Right ventricle myocardium superior (tissue), 1 donor: Measurements from ENCODE around the gene PMIS2. TPM values are rescaled to one million over a fixed set of nuclear protein-coding genes. Genes with fewer than 3 reads are reported as not detected.

Experiments
- ATAC-seq: fragments of 200-7000 bp; cut with Tn5 transposase; one replicate; pipeline ENCODE4 v1.9.1; 2020; ENCODE audit warnings: mild to moderate bottlenecking; ENCODE audit not compliant: poor library complexity
- DNase-seq: peaks from one replicate; pipeline ENCODE4 v3.0.0-alpha.2; 2020
- intact Hi-C: fragments of 100-400 bp; cut with DNase I; formaldehyde crosslinking; loops from one replicate; pipeline ENCODE4 v1.11.2; 2022
- long read RNA-seq: library from polyadenylated mRNA; unstranded; transcript quantifications from one replicate; pipeline ENCODE4 v2.0.0, GENCODE V29; 2021
- total RNA-seq: library from RNA; stranded (reverse); fragmentation: NEBNext Ultra II Directional; extraction: Animal tissue kit (Norgen Biotek cat#: 25700); gene quantifications from one replicate; pipeline ENCODE4 v1.2.1, GENCODE V29; 2021
- donor health status: DM: no; HTN: yes; CAD: no; lungs with severe emphysema.

The PMIS2 gene
- not detected for total RNA-seq
- long read RNA-seq: 0 reads

DNA sequence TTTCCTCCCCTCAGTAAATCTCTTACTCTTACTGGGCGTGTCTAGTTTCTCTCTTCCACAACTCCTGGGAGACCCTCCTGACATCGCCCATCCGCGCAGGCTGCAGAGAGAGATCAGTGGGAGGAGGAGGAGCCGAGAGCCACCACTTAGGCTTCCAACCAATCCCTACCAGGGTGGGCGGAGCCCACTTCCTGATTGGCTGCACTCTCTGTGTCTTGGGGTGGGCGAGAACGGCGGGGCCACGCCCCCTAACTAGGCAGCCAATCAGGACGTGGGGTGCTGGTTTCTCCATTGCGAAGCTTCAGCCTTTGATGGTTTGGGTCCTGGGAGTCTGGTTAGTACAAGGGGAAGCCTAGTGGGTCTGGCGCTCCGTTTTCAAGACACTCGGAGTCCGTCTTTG, at the start of gene PMIS2:
Gene PMIS2 (plus strand): TSS at position 326 of the 400 bp plus-strand sequence. CDS start 87 bp downstream, outside the sequence.
- DNase-seq (no peak), ATAC-seq (no peak)
- intact Hi-C loops: no loop called here

DNA sequence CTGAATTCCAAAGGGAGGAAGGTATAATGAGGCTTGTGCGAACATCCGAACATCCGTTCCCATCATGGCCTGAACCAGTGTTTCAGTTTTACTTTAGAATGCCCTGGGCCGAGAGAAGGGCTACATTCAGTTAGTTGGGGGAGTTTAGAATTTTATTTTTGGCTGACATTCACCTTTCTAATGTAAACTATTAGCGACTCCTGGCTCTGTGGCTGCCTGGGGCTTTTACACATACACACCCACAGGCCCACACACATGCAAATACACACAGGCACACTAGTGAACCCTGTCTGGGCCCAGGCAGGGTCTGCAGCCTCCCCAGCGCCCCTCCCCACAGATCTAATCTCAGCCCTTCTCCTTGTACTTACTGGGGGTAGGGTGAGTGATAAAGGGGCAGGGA, 46.7 kb upstream of the PMIS2 start:
- ATAC-seq (no peak), DNase-seq (no peak)
- intact Hi-C loops: no loop called here

DNA sequence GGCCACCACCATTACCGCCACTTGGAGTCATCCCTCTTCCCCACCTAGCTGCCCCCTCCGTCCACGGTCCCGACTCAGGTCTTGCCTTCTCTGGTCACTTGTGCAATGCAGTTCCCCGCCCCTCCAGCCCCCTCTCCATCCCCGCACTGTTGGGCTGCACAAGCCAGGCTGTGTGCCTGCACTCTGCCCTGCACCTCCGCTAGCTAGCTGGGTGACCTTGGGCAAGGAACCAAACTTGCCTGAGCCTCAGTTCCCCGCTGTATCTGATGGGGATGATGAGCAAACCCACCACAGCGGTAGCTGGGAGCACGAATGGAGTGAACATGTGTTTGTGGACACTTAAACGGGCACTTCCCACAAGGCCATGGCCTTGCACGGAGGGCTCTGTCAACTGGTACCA, 46.1 kb upstream of the PMIS2 start:
- intact Hi-C loops: loop anchor here (10.0 kb wide), 1 partner anchor 175 kb away; the partner anchor contains the start of gene KMT2B
- DNase-seq: no peak
- no peak for ATAC-seq

DNA sequence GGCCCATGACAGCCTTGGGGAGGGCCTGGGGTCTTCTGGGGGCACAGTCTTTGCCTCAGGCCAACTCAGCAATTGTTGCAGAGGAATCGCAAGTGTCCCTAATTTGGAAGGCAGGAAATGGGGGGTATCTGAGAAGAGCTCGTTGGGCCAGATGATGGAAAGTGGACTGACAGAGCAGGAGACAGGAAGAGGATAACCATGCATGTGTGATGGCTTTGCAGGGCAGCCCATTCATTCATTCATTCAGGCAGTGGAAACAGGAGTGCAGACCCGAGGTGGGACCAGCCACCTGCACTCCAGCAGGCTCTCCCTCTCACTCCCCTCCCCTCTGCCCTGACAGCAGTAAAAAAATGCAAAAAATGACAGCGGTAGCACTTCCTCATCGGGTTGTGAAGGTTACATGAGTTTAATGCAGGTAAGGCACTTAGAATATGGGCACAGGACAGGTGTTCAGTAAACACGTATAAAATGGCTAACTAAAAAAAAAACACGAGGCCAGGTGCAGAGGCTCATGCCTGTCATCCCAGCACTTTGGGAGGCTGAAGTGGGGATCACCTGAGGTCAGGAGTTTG, 45.5 kb upstream of the PMIS2 start:
- no peak for DNase-seq
- no peak for ATAC-seq
- intact Hi-C loops: loop anchor here (10.0 kb wide), 1 partner anchor 174 kb away; the partner anchor contains the start of gene KMT2B

DNA sequence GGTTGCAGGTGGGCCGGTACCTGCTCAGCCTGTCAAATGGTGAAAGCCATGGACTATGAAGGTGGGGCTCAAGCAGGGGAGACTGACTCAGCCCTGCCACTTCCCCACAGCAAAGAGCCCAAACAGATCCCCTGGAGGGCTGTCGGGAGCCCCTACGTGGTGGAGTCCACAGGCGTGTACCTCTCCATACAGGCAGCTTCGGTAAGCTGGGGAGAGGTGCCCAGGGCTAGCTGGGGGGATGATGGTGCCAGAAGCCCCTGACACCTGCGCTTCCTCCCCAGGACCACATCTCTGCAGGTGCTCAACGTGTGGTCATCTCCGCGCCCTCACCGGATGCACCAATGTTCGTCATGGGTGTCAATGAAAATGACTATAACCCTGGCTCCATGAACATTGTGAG, 43.8 kb upstream of the PMIS2 start:
- DNase-seq (no peak), ATAC-seq (no peak)
- intact Hi-C loops: loop anchor here (10.0 kb wide), 1 partner anchor 173 kb away; the partner anchor contains the start of gene KMT2B

DNA sequence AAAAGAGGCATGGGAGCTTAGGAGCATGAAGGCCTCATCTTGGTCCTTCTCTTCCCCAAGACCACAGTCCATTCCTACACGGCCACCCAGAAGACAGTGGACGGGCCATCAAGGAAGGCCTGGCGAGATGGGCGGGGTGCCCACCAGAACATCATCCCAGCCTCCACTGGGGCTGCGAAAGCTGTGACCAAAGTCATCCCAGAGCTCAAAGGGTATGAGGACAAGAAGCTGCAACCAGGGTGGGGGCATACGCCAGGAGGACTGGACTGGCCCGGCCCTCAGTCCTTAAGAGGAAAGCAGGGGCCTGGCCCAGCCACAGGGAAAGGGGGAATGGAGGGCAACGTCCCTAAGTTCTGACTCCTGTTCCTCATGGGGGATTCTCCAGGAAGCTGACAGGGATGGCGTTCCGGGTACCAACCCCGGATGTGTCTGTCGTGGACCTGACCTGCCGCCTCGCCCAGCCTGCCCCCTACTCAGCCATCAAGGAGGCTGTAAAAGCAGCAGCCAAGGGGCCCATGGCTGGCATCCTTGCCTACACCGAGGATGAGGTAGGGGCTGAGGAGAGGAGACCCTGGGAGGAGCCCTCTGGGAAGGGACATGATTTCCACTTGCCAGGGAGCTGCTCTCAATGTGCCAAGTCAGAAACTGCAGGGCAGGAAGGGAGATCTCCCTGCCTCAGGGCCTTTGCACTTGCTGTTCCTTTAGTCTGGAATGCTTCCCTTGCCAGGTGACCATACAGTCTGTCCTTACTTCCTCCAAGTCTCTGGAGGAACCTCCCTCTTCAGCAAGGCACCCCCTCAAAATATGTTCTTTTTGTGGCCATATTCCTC, 42.5 kb upstream of the PMIS2 start:
- no peak for ATAC-seq
- intact Hi-C loops: loop anchor here (10.0 kb wide), 1 partner anchor 171 kb away; the partner anchor contains the start of gene KMT2B
- DNase-seq: no peak

DNA sequence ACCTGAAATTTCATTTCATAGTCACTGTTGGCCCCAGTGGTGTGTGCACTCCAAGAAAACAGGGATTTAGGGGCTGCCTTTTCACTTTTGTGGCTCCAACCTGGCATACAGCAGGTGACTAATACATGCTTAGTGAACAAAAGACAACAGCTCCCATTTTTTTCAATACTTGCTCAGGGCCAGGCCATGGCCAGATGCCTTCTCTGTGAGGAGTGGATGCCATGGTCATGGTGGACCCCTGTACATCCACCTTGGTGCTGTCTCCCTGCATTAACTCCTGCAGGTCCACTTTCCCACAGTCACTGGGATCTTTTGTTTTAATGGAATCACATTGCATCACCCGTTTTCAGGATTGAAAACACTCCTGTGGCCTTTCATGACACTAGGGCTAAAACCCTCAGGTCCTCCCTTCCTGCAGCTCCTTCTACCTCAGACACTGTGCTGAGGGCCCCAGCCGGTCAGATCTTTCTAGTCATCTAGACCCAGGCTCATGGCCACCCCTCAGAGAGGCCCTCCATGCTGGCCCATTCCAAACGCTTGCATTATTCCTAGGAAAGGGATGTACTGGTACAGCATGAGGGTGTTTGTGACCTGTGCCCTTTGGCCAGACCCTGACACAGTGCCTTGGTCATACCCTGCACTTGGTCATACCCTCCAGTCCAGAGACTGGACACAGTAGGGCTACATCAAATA, 41.7 kb upstream of the PMIS2 start:
- ATAC-seq: no peak
- DNase-seq: no peak
- intact Hi-C loops: loop anchor here (10.0 kb wide), 1 partner anchor 171 kb away; the partner anchor contains the start of gene KMT2B

DNA sequence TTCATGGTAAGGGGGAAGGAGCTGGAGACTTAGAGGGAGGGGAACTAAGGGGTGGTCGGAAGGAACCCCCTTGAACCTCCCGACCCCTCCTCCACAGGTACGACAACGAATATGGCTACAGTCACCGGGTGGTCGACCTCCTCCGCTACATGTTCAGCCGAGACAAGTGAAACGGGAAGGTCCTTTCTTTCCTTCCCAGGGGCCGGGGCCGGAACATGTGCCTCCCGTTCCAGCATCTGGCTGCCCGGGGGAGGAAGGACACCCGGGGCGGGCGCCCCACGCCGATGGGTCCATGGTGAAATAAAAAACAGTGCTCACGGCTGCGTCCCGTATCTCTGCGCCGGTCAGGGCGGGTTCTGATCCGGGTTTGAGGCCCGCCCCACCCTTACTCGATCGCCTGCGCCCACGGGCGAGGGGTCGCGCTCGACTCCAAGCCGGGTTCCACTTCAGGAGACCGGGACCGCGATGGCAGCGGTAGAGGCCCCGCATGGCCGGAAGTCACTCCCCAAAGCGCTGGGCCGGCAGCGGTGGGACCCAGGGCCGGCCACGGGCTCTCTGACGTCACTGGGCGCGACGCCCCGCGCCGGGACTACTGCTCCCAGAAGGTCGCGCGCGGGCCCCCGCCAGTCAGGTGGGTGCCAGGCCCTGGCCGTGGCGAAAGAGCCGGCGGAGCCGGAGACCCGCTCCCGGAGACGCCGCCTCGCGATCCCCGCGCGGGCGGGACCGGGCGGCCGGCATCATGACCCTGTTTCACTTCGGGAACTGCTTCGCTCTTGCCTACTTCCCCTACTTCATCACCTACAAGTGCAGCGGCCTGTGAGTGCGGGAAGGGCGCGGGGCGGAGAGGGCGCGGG, 40.7 kb upstream of the PMIS2 start, which contains the start of gene TMEM147:
Gene TMEM147 (plus strand): TSS at position 626 of the 854 bp plus-strand sequence. CDS start 114 bp downstream, at position 740.
- peak; percentile 100 for ATAC-seq
- peak; percentile 97 for DNase-seq
- intact Hi-C loops: loop anchor here (10.0 kb wide), 1 partner anchor 170 kb away; the partner anchor contains the start of gene KMT2B

DNA sequence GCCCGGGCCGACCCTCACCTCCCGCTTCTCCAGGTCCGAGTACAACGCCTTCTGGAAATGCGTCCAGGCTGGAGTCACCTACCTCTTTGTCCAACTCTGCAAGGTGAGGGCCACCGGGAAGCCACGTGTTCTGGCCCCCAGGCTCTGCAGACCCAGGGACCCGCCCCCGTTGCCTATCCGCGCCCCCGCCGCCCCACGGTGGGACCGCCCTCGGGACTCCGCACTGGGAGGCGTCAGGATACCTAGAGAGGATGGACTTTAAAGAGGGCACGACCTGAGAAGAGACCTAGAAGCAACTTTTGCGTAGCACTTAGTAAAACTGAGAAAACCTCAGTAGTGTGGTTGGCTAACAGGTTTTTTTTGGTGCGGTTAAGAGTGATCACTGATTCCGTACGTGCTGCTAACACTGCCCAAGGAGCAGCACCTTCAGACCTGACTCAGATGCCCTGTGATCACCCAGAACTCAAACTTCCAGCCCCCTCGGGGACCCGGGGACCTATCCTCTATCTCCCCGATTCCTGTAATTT, 40.1 kb upstream of the PMIS2 start:
- intact Hi-C loops: loop anchor here (10.0 kb wide), 1 partner anchor 169 kb away; the partner anchor contains the start of gene KMT2B
- peak; percentile 40 for ATAC-seq
- DNase-seq: peak; percentile 52

DNA sequence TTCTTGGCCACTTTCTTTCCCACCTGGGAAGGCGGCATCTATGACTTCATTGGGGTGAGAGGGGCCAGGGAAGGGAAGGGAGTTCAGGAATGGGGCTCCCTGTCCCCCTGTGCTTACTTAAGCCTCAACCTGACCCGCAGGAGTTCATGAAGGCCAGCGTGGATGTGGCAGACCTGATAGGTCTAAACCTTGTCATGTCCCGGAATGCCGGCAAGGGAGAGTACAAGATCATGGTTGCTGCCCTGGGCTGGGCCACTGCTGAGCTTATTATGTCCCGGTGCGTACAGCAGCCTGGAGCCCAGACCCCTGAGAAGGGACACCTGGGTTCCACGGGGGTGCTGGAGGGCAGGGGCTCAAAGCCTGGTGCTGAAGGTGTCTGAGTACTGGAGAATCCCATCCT, 39.4 kb upstream of the PMIS2 start:
- intact Hi-C loops: loop anchor here (10.0 kb wide), 1 partner anchor 168 kb away; the partner anchor contains the start of gene KMT2B
- ATAC-seq (no peak), DNase-seq (no peak)

DNA sequence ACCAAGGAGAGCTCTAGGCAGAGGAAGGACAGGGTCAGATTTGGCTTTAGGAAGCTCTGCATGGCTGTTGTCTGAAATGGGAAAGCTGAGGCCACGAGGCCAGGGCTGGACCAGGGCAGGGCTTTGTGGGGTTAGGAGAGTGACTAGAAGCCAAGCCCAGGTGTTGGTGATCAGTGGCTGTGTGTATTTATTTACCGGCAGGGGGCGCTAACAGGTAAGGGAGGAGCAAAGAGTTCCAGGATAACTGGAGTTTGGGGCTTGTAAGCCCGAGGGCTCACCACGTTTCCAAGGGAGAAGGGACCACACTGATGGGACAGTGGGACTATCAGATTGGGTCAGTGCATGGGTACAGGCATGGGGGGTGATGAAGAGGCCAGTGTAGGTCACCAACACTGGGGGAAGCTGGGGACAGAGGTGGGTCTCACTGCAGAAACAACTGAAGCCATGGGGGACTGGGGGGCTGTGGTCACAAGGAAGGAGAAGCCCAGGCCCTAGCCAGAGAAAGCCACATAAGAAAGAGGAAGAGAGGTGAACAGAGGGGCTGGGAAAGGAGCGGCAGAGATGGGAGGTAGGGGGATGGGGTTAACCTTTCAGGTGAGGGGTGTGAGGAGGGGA, 36.7 kb upstream of the PMIS2 start:
- intact Hi-C loops: loop anchor here (10.0 kb wide), 1 partner anchor 166 kb away; the partner anchor contains the start of gene KMT2B
- no peak for ATAC-seq
- no peak for DNase-seq

DNA sequence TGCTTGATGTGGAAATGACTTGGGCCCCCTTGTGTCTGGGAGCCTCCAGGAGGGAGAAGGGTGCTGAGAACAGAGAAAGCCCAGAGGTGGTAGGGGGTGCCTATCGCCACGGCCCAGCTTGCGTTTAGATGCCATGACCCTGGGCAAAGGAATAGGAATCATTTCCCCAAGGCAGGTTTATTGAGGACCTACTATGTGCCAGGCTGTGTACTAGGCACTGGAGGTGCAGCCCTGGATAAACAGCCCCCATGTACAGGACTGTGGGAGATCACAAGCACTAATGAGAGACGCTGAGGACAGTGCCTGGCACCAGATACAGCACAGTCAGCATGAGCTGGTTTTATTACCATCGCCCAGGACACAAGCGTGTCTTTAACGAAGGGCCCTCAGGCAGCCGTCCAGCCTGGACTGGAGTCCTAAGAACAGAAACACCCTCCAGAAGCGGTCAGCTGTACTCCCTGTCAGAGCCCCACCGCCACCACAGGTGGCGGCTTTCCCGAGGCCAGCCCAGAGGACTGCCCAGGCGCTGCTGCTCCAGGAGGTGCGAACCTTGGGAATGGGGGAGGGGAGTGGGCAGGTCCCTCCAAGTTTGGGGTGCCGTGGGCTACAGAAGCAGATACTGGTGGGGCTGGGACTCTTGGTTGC, 36.0 kb upstream of the PMIS2 start:
- intact Hi-C loops: loop anchor here (10.0 kb wide), 1 partner anchor 165 kb away; the partner anchor contains the start of gene KMT2B
- DNase-seq: no peak
- ATAC-seq: no peak

DNA sequence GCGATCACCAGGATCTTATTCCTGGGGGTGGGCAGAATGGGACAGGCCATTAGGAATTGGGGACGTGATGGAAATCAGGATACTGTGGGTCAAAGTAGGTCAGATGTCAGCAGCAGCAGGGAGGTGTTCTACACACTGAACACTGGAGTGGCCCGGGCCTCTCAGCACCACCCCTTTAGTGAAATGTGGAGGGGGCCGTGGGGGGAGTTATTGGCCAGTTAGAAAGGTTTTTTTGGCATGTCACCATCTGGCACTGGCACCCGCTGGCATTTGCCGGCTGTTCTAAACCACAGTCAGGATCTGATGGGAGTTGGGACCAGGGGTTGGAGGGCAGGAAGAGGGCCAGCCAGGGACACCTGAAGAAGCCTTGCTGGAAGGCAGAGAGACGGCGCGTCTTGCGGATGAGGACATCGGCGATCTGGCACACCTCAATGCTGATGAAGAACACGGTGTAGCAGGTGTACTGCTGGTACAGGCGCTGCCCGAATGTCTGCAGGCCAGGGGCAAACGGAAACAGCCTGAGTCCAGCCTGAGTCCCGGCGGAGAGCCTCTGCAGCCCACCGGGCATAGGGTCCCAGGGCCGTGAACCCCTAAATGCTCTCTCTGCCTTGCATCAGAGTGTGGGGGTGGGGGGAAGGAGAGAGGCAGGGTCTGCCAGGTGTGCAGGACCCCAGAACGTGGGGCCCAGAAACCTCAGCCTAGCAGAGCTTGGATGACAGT, 34.7 kb upstream of the PMIS2 start:
- no peak for DNase-seq
- ATAC-seq: no peak
- intact Hi-C loops: no loop called here

DNA sequence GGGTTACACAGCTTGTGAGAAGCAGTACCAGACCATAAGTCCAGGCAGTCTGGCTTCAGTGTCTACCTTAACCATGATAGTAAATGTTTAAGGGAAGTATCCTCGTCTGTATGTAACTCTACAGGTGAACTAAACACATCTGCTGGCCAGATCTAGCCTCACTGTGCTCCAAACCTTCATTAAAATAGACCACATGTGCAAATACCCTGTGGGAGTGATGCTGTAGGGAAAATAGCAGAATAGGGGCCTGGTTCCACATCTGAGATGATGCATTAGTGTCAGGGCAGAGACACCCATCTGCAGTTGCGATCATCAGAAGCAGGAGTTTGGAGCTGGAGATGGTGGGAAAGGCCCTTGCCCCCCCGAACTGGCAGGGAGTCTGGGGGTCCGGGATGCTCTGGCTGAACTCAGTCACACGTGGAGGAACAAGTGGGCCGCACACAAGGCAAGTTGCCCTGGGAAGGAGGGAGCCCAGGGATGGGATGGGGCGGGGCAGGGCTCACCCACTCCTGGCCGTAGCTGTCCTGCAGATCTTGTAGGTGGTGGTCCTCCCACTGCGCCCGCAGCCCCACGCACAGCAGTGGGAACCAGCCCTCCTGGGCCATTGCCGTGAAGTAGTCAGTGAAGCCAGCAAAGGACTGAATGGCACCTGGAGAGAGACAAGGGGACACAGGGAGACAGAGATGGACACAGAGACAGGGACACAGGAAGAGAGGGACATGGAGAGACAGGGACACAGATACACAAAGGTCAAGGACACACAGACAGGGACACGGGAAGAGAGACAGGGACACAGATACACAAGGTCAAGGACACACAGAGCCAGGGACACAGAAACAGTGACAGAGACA, 33.2 kb upstream of the PMIS2 start:
- intact Hi-C loops: no loop called here
- ATAC-seq (no peak), DNase-seq (no peak)

DNA sequence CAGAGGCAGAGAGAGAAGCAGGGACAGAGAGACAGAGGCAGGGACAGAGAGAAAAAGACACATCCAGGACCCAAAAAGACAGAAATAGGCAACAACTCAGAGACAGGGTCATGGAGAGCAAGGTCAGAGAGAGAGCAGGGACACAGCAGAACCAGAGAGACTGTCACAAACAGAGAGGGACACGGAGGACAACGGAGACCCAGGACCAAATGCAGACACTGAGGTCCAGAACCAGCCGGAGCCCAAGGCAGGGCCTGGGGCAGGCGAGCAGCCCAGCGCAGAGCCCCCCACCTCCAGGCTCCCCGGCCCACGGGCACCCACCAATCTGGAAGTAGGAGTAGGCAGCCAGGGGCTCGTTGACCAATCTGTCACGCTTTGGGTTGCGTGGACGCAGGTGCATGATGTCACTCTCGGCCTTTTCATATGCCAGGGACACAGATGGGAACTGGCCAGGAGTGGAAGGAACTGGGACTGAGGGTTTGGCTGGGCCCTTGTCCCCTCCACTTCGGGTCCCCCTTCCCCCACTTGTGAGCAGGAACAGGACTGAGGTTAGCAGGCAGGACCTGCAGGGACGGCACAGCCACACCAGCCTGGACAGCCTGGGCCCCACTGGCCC, 32.5 kb upstream of the PMIS2 start:
- DNase-seq (no peak), ATAC-seq (no peak)
- intact Hi-C loops: no loop called here
